Thoracic aorta (tissue), 2 donors: ENCODE results near the gene NECAB2. TPM values are rescaled to one million over a fixed set of nuclear protein-coding genes. Genes with fewer than 3 reads are reported as not detected.

ENCODE experiments used
- ATAC-seq: fragments of 150-250 bp; one replicate; pipeline ENCODE4 v1.8.0; 2017; ENCODE audit warnings: low read depth; ENCODE audit not compliant: insufficient number of reproducible peaks, low FRiP score
- DNase-seq: peaks from one replicate; pipeline ENCODE4 v3.0.0-alpha.2; 2020; ENCODE audit warnings: low spot score
- H3K27ac ChIP-seq, 2 donors: fragments of 200-600 bp; sonication (generic); 1 replicate in 1 of 2; 2 replicates in 1 of 2; pipeline ENCODE4 v1.5.1; 2016; ENCODE audit warnings: mild to moderate bottlenecking in 2 of 2, moderate library complexity in 2 of 2
- H3K27me3 ChIP-seq: fragments of 200-600 bp; sonication (generic); replicated peaks from 2 replicates; pipeline ENCODE4 v1.6.0; 2016; ENCODE audit warnings: mild to moderate bottlenecking; ENCODE audit not compliant: insufficient read depth
- H3K36me3 ChIP-seq: fragments of 200-600 bp; sonication (generic); one replicate; pipeline ENCODE4 v1.5.1; 2016
- H3K4me1 ChIP-seq, 2 donors: fragments of 200-600 bp; sonication (generic); 1 replicate in 1 of 2; 2 replicates in 1 of 2; pipeline versions ENCODE4 v1.5.1 to v1.6.0; 2016; ENCODE audit warnings: low read depth in 2 of 2, mild to moderate bottlenecking in 1 of 2; ENCODE audit not compliant: control insufficient read depth in 1 of 2
- H3K4me3 ChIP-seq: fragments of 200-600 bp; sonication (generic); 2 replicates; pipeline ENCODE4 v1.5.1; 2016; ENCODE audit warnings: mild to moderate bottlenecking
- H3K9me3 ChIP-seq: fragments of 200-600 bp; sonication (generic); 2 replicates; pipeline ENCODE4 v1.5.1; 2016
- total RNA-seq, 2 donors: library from RNA; depleted of rRNA; stranded (reverse); fragments of >200 nt; gene quantifications; one replicate each; pipeline versions ENCODE4 v1.1.0 to v1.2.3, GENCODE V29; 2016
- TF ChIP-seq, protein P1 (sequence below): fragments of 200-600 bp; sonication (generic); IDR thresholded peaks from one replicate; pipeline ENCODE4 v1.5.1; 2019; ENCODE audit warnings: antibody characterized with exemption

Gene NECAB2
- total RNA-seq, 2 donors from 2014 or later = not detected

DNA sequence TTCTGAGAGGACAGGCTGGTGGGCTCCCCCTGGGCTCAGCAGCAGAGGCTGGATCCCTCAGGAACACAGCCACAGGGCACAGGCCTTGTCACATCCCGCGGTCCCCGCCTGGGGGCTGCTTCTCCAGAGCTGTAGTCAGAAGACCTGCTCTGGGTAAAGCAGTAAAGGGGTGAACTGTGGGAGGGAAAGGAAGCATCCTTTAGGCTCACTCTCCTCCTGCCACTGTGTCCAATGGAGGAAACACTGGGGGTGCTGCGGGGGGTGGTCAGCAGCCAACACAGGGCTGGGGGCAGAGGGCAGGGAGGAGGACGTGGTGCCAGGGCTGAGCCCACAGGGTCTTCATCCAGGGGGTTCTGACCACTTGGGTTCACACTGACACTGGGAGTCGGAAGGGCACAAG, 79.6 kb downstream of the NECAB2 start:
- Histone ChIP-seq H3K9me3 (no peaks in the 10 kb centered on the region), H3K4me3 (no peak overlapping the region), H3K4me1 (no peaks in the 10 kb centered on the region), H3K27ac (no peak overlapping the region), H3K36me3 (peaks cover 5% of the 10 kb centered on the region), H3K27me3 (no peaks in the 10 kb centered on the region)
- no peak for ATAC-seq
- DNase-seq = no peak
- TF ChIP-seq, protein P1, sequence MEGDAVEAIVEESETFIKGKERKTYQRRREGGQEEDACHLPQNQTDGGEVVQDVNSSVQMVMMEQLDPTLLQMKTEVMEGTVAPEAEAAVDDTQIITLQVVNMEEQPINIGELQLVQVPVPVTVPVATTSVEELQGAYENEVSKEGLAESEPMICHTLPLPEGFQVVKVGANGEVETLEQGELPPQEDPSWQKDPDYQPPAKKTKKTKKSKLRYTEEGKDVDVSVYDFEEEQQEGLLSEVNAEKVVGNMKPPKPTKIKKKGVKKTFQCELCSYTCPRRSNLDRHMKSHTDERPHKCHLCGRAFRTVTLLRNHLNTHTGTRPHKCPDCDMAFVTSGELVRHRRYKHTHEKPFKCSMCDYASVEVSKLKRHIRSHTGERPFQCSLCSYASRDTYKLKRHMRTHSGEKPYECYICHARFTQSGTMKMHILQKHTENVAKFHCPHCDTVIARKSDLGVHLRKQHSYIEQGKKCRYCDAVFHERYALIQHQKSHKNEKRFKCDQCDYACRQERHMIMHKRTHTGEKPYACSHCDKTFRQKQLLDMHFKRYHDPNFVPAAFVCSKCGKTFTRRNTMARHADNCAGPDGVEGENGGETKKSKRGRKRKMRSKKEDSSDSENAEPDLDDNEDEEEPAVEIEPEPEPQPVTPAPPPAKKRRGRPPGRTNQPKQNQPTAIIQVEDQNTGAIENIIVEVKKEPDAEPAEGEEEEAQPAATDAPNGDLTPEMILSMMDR = no peak

DNA sequence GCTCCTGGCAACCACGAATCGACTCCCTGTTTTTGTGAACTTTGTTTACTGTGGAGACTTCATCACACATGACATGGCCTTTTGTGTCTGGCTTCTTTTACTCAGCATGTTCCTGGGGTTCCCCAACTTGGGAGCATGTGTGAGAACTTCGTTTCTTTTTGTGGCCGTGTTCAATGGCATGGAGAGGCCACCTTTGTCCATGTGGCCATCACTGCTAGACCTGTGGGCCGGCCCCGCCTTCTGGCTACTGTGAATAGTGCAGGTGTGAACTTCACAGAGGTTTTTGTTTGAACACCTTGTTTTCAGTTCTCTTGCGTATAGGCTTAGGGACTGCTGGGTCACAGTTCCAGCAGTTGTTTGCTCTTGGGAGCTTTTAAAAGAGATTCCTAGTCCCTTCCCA, 80.2 kb downstream of the NECAB2 start:
- ATAC-seq = no peak

GRCh38 chr16:84048871-84049270, 80.8 kb downstream of the NECAB2 start:
- H3K36me3 ChIP-seq = peaks cover 10% of the 10 kb centered on the region
- H3K4me3 ChIP-seq = no peak overlapping the region
- H3K4me1 ChIP-seq = no peaks in the 10 kb centered on the region
- DNase-seq = no peak
- no peaks in the 10 kb centered on the region for H3K9me3 ChIP-seq
- H3K27me3 ChIP-seq = no peaks in the 10 kb centered on the region
- H3K27ac ChIP-seq = no peak overlapping the region
- TF ChIP-seq, protein P1 = no peak
- ATAC-seq = no peak

More for the DNA sequence above, 80.2 kb downstream of the NECAB2 start:
- H3K36me3 ChIP-seq = peaks cover 7% of the 10 kb centered on the region
- TF ChIP-seq, protein P1 = no peak
- no peaks in the 10 kb centered on the region for H3K4me1 ChIP-seq
- H3K27me3 ChIP-seq = no peaks in the 10 kb centered on the region
- no peak overlapping the region for H3K27ac ChIP-seq
- H3K4me3 ChIP-seq = no peak overlapping the region
- H3K9me3 ChIP-seq = no peaks in the 10 kb centered on the region
- no peak for DNase-seq

- TF ChIP-seq, protein P1 = no peak
- ATAC-seq = no peak
- peaks cover 16% of the 10 kb centered on the region for H3K36me3 ChIP-seq
Measured at GRCh38 chr16:84049403-84050060, 81.5 kb downstream of the NECAB2 start.

DNA sequence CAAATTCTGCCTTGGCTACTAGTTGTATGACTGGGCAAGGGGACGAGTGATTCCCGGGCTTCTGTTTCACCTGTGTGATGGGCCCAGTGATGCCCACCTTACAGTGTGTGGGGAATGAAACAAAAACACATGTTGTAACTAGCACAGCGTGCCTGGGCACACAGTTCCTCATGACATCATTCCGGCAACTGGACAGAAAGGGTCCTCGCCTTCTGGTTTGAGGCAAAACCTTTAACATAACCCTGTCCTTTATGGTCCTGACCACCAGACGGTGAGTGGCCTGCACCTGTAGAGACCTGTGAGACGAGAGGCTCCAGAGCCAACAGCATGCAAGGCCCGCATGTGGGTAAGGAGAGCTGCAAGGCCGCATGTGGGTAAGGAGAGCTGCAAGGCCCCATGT, 82.3 kb downstream of the NECAB2 start:
- TF ChIP-seq, protein P1 = no peak
- no peak for DNase-seq
- no peaks in the 10 kb centered on the region for H3K9me3 ChIP-seq
- peaks cover 24% of the 10 kb centered on the region for H3K36me3 ChIP-seq
- no peak overlapping the region for H3K4me3 ChIP-seq
- no peak overlapping the region for H3K27ac ChIP-seq
- H3K4me1 ChIP-seq = no peaks in the 10 kb centered on the region
- no peaks in the 10 kb centered on the region for H3K27me3 ChIP-seq
- ATAC-seq = no peak

More at GRCh38 chr16:84049403-84050060, 81.5 kb downstream of the NECAB2 start:
- Histone ChIP-seq H3K27me3 (no peaks in the 10 kb centered on the region), H3K4me3 (no peak overlapping the region), H3K9me3 (no peaks in the 10 kb centered on the region), H3K4me1 (no peaks in the 10 kb centered on the region), H3K27ac (no peak overlapping the region)
- no peak for DNase-seq
